Measurements from ENCODE around the gene CAAP1. TPM values are rescaled to one million over a fixed set of nuclear protein-coding genes. Genes with fewer than 3 reads are reported as not detected.
A peak's percentile ranks its signal among the peaks of the same experiment; 100 is the strongest.

CAAP1 gene
- total and polyA plus RNA-seq, 2 of the 13 experiments (the other 11 are each of a cell fraction or from before 2014, with no cell fraction given) = 10.9 to 40.2 TPM

DNA sequence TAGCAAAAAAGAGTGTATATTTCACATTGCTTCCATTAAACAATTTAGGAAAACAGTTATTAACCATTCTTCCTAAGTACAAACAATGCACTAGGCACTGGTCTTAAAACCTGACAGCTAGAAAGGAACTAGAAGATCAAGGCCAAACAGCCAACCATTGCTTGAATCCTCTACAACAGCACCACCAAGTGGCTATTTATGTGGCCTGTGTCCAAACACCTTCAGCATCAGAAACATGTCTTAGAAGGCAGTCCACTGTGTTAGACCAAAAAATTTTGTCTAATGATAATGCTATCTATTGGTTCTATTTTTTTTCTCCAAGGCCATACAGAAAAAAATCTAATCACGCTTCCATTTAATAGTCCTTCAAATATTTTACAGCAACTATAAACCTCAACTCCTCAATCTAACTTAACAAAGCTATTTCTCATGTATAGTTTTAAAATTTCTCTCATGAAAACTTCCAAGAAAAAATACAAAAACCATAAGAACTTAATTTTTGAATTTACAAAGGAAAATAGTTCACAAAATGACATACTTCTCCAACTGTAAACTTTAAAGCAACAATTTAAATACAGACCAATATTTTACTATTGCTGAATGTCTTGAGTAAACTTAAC is 36.1 kb downstream of the CAAP1 start (continued):
- TF ChIP-seq ZNF883 (CRISPR knock-in tag; IDR thresholded peaks at IDR 0.05; ENCODE audit: not compliant biosample characterization) (no peak), MTA3 (CRISPR knock-in tag; IDR thresholded peaks at IDR 0.05) (no peak), ZNF879 (CRISPR knock-in tag; IDR thresholded peaks at IDR 0.05) (no peak), ZNF496 (CRISPR knock-in tag; IDR thresholded peaks at IDR 0.05; ENCODE audit: insufficient replicate concordance) (no peak), STAG1 (CRISPR knock-in tag; IDR thresholded peaks at IDR 0.05) (peak; percentile 72), ZNF773 (CRISPR knock-in tag; IDR thresholded peaks at IDR 0.05; ENCODE audit: borderline replicate concordance) (no peak), ZNF235 (CRISPR knock-in tag; IDR thresholded peaks at IDR 0.05; ENCODE audit: borderline replicate concordance) (no peak), ZNF101 (CRISPR knock-in tag; IDR thresholded peaks at IDR 0.05; ENCODE audit: borderline replicate concordance, low read depth) (no peak), SPEN (CRISPR knock-in tag; IDR thresholded peaks at IDR 0.05; ENCODE audit: low read depth) (no peak), ARNT2 (CRISPR knock-in tag; IDR thresholded peaks at IDR 0.05; ENCODE audit: low read depth) (no peak), ZKSCAN1 (IDR thresholded peaks at IDR 0.05; ENCODE audit: low read length) (no peak), MIXL1 (CRISPR knock-in tag; IDR thresholded peaks at IDR 0.05) (0 out of 2 replicates have a peak, but pooled peaks have one; percentile 20), AGO2 (optimal IDR thresholded peaks at IDR 0.05; ENCODE audit: low read depth, low read length) (no peak)
- TF ChIP-seq, protein P1, sequence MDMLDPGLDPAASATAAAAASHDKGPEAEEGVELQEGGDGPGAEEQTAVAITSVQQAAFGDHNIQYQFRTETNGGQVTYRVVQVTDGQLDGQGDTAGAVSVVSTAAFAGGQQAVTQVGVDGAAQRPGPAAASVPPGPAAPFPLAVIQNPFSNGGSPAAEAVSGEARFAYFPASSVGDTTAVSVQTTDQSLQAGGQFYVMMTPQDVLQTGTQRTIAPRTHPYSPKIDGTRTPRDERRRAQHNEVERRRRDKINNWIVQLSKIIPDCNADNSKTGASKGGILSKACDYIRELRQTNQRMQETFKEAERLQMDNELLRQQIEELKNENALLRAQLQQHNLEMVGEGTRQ (IDR thresholded peaks at IDR 0.05; ENCODE audit: low read depth, low read length) = no peak
- TF ChIP-seq, protein P1 (CRISPR knock-in tag; IDR thresholded peaks at IDR 0.05; ENCODE audit: borderline replicate concordance) = no peak
- TF ChIP-seq, protein P2, sequence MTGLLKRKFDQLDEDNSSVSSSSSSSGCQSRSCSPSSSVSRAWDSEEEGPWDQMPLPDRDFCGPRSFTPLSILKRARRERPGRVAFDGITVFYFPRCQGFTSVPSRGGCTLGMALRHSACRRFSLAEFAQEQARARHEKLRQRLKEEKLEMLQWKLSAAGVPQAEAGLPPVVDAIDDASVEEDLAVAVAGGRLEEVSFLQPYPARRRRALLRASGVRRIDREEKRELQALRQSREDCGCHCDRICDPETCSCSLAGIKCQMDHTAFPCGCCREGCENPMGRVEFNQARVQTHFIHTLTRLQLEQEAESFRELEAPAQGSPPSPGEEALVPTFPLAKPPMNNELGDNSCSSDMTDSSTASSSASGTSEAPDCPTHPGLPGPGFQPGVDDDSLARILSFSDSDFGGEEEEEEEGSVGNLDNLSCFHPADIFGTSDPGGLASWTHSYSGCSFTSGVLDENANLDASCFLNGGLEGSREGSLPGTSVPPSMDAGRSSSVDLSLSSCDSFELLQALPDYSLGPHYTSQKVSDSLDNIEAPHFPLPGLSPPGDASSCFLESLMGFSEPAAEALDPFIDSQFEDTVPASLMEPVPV (CRISPR knock-in tag; IDR thresholded peaks at IDR 0.05) = no peak
- TF ChIP-seq, protein P3, sequence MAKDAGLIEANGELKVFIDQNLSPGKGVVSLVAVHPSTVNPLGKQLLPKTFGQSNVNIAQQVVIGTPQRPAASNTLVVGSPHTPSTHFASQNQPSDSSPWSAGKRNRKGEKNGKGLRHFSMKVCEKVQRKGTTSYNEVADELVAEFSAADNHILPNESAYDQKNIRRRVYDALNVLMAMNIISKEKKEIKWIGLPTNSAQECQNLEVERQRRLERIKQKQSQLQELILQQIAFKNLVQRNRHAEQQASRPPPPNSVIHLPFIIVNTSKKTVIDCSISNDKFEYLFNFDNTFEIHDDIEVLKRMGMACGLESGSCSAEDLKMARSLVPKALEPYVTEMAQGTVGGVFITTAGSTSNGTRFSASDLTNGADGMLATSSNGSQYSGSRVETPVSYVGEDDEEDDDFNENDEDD (CRISPR knock-in tag; IDR thresholded peaks at IDR 0.05; ENCODE audit: borderline replicate concordance) = no peak
- TF ChIP-seq, protein P4, sequence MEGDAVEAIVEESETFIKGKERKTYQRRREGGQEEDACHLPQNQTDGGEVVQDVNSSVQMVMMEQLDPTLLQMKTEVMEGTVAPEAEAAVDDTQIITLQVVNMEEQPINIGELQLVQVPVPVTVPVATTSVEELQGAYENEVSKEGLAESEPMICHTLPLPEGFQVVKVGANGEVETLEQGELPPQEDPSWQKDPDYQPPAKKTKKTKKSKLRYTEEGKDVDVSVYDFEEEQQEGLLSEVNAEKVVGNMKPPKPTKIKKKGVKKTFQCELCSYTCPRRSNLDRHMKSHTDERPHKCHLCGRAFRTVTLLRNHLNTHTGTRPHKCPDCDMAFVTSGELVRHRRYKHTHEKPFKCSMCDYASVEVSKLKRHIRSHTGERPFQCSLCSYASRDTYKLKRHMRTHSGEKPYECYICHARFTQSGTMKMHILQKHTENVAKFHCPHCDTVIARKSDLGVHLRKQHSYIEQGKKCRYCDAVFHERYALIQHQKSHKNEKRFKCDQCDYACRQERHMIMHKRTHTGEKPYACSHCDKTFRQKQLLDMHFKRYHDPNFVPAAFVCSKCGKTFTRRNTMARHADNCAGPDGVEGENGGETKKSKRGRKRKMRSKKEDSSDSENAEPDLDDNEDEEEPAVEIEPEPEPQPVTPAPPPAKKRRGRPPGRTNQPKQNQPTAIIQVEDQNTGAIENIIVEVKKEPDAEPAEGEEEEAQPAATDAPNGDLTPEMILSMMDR (CRISPR knock-in tag; IDR thresholded peaks at IDR 0.05) = peak; percentile 76
